Liver (tissue), 3 donors: ENCODE measurements around the gene PSMD6.

Source experiments
- EGR1 ChIP-seq, 2 donors: IDR thresholded peaks; 2 replicates each; pipeline ENCODE4 v1.6.1; 2016 to 2018; ENCODE audit warnings: antibody characterized with exemption in 2 of 2, low read depth in 2 of 2
- GABPA ChIP-seq, 2 donors: IDR thresholded peaks in 1 of 2; conservative IDR thresholded peaks in 1 of 2; 2 replicates each; pipeline ENCODE4 v1.6.1; 2016; ENCODE audit warnings: antibody characterized with exemption in 2 of 2, mild to moderate bottlenecking in 1 of 2, moderate library complexity in 1 of 2
- JUND ChIP-seq, 2 donors: IDR thresholded peaks; 2 replicates each; pipeline ENCODE4 v1.6.1; 2016; ENCODE audit warnings: antibody characterized with exemption in 2 of 2
- RAD21 ChIP-seq, 2 donors: IDR thresholded peaks; 2 replicates each; pipeline ENCODE4 v1.6.1; 2016; ENCODE audit warnings: antibody characterized with exemption in 2 of 2, mild to moderate bottlenecking in 2 of 2
- TAF1 ChIP-seq: conservative IDR thresholded peaks from 2 replicates; pipeline ENCODE4 v1.6.1; 2016; ENCODE audit warnings: antibody characterized with exemption, mild to moderate bottlenecking
- YY1 ChIP-seq: IDR thresholded peaks from 2 replicates; pipeline ENCODE4 v1.6.1; 2016; ENCODE audit warnings: antibody characterized with exemption, mild to moderate bottlenecking
- TF ChIP-seq, protein P1 (sequence below): fragments of 150-350 bp; IDR thresholded peaks from 2 replicates; pipeline ENCODE4 v1.5.1; 2017; ENCODE audit warnings: improper control_type of control experiment, low read depth, low read length; ENCODE audit not compliant: missing input control
- TF ChIP-seq, protein P2 (sequence below): IDR thresholded peaks from 2 replicates; pipeline ENCODE4 v1.6.1; 2016; ENCODE audit warnings: antibody characterized with exemption
- TF ChIP-seq, protein P3 (sequence below): IDR thresholded peaks from 2 replicates; pipeline ENCODE4 v1.6.1; 2016; ENCODE audit warnings: antibody characterized with exemption, mild to moderate bottlenecking
- TF ChIP-seq, protein P4 (sequence below): IDR thresholded peaks from 2 replicates; pipeline ENCODE4 v1.6.1; 2016; ENCODE audit warnings: antibody characterized with exemption
- donor health status: healthy.
- donor health status: healthy.

DNA sequence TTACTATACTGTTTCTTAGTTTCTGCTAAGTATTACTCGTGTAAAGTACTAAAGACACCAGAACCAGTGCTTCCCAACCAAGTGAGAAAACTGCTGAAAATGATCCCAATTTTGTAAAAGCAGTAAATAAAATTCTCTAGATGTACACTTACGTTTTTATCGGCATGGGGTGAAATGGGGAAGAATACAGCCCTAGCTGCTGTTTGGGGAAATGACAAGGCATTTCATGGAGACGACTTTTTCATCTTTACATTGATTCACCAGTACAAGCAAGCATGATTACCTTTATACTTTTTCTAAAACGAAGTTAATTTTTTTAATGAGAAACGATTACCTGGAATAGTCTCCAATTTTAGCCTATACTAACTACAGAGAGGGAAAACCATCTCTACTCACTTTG is 1.4 kb downstream of the PSMD6 start:
- TF ChIP-seq, protein P1, sequence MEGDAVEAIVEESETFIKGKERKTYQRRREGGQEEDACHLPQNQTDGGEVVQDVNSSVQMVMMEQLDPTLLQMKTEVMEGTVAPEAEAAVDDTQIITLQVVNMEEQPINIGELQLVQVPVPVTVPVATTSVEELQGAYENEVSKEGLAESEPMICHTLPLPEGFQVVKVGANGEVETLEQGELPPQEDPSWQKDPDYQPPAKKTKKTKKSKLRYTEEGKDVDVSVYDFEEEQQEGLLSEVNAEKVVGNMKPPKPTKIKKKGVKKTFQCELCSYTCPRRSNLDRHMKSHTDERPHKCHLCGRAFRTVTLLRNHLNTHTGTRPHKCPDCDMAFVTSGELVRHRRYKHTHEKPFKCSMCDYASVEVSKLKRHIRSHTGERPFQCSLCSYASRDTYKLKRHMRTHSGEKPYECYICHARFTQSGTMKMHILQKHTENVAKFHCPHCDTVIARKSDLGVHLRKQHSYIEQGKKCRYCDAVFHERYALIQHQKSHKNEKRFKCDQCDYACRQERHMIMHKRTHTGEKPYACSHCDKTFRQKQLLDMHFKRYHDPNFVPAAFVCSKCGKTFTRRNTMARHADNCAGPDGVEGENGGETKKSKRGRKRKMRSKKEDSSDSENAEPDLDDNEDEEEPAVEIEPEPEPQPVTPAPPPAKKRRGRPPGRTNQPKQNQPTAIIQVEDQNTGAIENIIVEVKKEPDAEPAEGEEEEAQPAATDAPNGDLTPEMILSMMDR, result no peak
- TF ChIP-seq JUND (IDR thresholded peaks at IDR 0.05) (no peak), EGR1 (IDR thresholded peaks at IDR 0.05; ENCODE audit: low read depth in 2 of 2) (no peak), RAD21 (IDR thresholded peaks at IDR 0.05) (no peak), TAF1 (no peak), GABPA (IDR thresholded peaks at IDR 0.05 in 1 of 2, conservative IDR thresholded peaks at IDR 0.05 in 1 of 2) (no peak), YY1 (no peak)
- TF ChIP-seq, protein P2, sequence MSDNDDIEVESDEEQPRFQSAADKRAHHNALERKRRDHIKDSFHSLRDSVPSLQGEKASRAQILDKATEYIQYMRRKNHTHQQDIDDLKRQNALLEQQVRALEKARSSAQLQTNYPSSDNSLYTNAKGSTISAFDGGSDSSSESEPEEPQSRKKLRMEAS, result no peak
- TF ChIP-seq, protein P3, sequence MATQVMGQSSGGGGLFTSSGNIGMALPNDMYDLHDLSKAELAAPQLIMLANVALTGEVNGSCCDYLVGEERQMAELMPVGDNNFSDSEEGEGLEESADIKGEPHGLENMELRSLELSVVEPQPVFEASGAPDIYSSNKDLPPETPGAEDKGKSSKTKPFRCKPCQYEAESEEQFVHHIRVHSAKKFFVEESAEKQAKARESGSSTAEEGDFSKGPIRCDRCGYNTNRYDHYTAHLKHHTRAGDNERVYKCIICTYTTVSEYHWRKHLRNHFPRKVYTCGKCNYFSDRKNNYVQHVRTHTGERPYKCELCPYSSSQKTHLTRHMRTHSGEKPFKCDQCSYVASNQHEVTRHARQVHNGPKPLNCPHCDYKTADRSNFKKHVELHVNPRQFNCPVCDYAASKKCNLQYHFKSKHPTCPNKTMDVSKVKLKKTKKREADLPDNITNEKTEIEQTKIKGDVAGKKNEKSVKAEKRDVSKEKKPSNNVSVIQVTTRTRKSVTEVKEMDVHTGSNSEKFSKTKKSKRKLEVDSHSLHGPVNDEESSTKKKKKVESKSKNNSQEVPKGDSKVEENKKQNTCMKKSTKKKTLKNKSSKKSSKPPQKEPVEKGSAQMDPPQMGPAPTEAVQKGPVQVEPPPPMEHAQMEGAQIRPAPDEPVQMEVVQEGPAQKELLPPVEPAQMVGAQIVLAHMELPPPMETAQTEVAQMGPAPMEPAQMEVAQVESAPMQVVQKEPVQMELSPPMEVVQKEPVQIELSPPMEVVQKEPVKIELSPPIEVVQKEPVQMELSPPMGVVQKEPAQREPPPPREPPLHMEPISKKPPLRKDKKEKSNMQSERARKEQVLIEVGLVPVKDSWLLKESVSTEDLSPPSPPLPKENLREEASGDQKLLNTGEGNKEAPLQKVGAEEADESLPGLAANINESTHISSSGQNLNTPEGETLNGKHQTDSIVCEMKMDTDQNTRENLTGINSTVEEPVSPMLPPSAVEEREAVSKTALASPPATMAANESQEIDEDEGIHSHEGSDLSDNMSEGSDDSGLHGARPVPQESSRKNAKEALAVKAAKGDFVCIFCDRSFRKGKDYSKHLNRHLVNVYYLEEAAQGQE, result no peak
- TF ChIP-seq, protein P4, sequence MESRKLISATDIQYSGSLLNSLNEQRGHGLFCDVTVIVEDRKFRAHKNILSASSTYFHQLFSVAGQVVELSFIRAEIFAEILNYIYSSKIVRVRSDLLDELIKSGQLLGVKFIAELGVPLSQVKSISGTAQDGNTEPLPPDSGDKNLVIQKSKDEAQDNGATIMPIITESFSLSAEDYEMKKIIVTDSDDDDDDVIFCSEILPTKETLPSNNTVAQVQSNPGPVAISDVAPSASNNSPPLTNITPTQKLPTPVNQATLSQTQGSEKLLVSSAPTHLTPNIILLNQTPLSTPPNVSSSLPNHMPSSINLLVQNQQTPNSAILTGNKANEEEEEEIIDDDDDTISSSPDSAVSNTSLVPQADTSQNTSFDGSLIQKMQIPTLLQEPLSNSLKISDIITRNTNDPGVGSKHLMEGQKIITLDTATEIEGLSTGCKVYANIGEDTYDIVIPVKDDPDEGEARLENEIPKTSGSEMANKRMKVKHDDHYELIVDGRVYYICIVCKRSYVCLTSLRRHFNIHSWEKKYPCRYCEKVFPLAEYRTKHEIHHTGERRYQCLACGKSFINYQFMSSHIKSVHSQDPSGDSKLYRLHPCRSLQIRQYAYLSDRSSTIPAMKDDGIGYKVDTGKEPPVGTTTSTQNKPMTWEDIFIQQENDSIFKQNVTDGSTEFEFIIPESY, result no peak
